Kidney epithelial cell (primary cell): Measurements from ENCODE around the gene PPFIBP2. TPM values are rescaled to one million over a fixed set of nuclear protein-coding genes. Genes with fewer than 3 reads are reported as not detected.

Experiments used
- DNase-seq: peaks from one replicate; pipeline ENCODE4 v3.0.0-alpha.2; 2010; ENCODE audit warnings: low read depth
- H3K27me3 ChIP-seq: 2 replicates; pipeline ENCODE4 v1.6.0; 2011; ENCODE audit warnings: low read length; ENCODE audit not compliant: control insufficient read depth, insufficient read depth
- H3K36me3 ChIP-seq: 2 replicates; pipeline ENCODE4 v1.5.1; 2011; ENCODE audit warnings: low read length; ENCODE audit not compliant: control insufficient read depth, insufficient read depth
- H3K4me3 ChIP-seq: 2 replicates; pipeline ENCODE4 v1.5.1; 2011; ENCODE audit warnings: low read depth, mild to moderate bottlenecking, control low read depth, low read length
- CTCF ChIP-seq: IDR thresholded peaks from 2 replicates; pipeline ENCODE4 v1.5.1; 2011; ENCODE audit warnings: mild to moderate bottlenecking, moderate library complexity, low read length, control low read depth, inconsistent platforms; ENCODE audit not compliant: insufficient read depth, poor library complexity, severe bottlenecking
- total RNA-seq: library from RNA; depleted of rRNA; stranded (reverse); fragments of >200 nt; gene quantifications from 2 replicates; pipeline ENCODE4 v1.2.3, GENCODE V29; 2015

Gene PPFIBP2
- total RNA-seq, 1 donor from 2014 or later = 6.0 TPM

GRCh38 chr11:7614656-7615055 lies 100.9 kb downstream of the PPFIBP2 start:
- TF ChIP-seq CTCF = no peak
- Histone ChIP-seq H3K36me3 (no peaks in the 10 kb centered on the region), H3K27me3 (no peaks in the 10 kb centered on the region), H3K4me3 (no peak overlapping the region)
- DNase-seq = no peak

DNA sequence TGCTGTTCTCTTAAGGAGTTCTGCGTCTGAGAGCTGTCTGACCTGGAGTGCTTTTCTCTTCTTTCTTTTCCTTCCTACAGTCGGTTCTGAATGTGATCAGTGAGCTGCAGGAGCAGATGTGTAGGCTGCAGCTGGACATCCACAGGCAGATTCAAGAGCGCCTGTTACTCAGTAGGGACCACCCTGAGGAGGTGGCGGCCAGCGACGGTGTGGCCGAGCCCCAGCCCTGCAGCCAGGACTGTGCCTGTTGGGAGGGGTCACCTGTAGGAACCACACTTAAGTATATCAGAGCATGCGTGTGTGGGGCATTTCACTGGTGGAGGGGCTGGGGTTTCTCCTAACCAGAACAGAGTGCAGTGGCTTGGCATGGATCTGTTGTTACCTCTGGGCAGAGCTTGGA lies 103.2 kb downstream of the PPFIBP2 start:
- no peak for DNase-seq
- Histone ChIP-seq H3K27me3 (no peaks in the 10 kb centered on the region), H3K4me3 (no peak overlapping the region), H3K36me3 (no peaks in the 10 kb centered on the region)
- TF ChIP-seq CTCF = no peak

- DNase-seq = no peak
- Histone ChIP-seq H3K4me3 (no peak overlapping the region), H3K36me3 (no peaks in the 10 kb centered on the region), H3K27me3 (no peaks in the 10 kb centered on the region)
- no peak for TF ChIP-seq CTCF
Observed at GRCh38 chr11:7619322-7619721, 105.5 kb downstream of the PPFIBP2 start.

- Histone ChIP-seq H3K4me3 (no peak overlapping the region), H3K36me3 (no peaks in the 10 kb centered on the region), H3K27me3 (no peaks in the 10 kb centered on the region)
- no peak for DNase-seq
- no peak for TF ChIP-seq CTCF
Observed at GRCh38 chr11:7621090-7621489, 107.3 kb downstream of the PPFIBP2 start.

DNA sequence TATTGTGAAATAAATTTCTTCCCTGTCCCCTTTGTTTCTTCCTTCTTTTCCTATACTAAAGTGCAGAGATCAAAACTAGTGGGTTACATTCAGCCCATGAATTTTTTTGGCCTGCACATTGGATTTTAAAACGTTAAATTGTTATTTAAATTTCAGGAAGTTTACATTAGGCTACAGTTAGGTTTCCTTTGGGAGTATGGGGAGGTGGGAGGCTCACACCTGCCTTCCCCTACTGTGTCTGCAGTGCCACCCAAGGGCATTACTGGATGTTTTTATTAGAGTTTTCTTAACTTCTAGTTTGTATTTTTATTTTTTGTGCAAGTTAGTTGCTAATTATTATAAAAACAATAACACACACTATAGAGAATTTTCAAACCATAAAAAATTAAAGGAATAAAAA lies 107.8 kb downstream of the PPFIBP2 start:
- DNase-seq = no peak
- Histone ChIP-seq H3K36me3 (no peaks in the 10 kb centered on the region), H3K27me3 (no peaks in the 10 kb centered on the region), H3K4me3 (no peak overlapping the region)
- no peak for TF ChIP-seq CTCF

- DNase-seq = no peak
- H3K27me3 ChIP-seq = no peaks in the 10 kb centered on the region
- no peaks in the 10 kb centered on the region for H3K36me3 ChIP-seq
- no peak overlapping the region for H3K4me3 ChIP-seq
- no peak for TF ChIP-seq CTCF
Observed at GRCh38 chr11:7622721-7623120, 108.9 kb downstream of the PPFIBP2 start.
